Measurements from ENCODE around the gene ZNF276.

GRCh38 chr16:89722392-89723278 lies 1.3 kb downstream of the ZNF276 start:
- TF ChIP-seq, protein P1, sequence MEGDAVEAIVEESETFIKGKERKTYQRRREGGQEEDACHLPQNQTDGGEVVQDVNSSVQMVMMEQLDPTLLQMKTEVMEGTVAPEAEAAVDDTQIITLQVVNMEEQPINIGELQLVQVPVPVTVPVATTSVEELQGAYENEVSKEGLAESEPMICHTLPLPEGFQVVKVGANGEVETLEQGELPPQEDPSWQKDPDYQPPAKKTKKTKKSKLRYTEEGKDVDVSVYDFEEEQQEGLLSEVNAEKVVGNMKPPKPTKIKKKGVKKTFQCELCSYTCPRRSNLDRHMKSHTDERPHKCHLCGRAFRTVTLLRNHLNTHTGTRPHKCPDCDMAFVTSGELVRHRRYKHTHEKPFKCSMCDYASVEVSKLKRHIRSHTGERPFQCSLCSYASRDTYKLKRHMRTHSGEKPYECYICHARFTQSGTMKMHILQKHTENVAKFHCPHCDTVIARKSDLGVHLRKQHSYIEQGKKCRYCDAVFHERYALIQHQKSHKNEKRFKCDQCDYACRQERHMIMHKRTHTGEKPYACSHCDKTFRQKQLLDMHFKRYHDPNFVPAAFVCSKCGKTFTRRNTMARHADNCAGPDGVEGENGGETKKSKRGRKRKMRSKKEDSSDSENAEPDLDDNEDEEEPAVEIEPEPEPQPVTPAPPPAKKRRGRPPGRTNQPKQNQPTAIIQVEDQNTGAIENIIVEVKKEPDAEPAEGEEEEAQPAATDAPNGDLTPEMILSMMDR (IDR thresholded peaks at IDR 0.05): no peak
- TF ChIP-seq POLR2A (IDR thresholded peaks at IDR 0.05): no peak
